SK-N-SH treated with all-trans-retinoic acid at 6 μM for 48 hours (cell line): ENCODE data around the gene ODC1.

Source experiments
- ARNTL ChIP-seq: fragments of 450-650 bp; formaldehyde crosslinking; IDR thresholded peaks from 2 replicates; pipeline ENCODE4 v1.5.0; 2020; ENCODE audit warnings: low read depth, mild to moderate bottlenecking, moderate library complexity, borderline replicate concordance
- CSDC2 ChIP-seq: fragments of 250-450 bp; sonication (Bioruptor Pico); IDR thresholded peaks from 2 replicates; pipeline ENCODE4 v1.5.0; 2020; ENCODE audit warnings: mild to moderate bottlenecking, moderate library complexity
- CSRNP3 ChIP-seq: fragments of 250-450 bp; sonication (Bioruptor Pico); IDR thresholded peaks from 2 replicates; pipeline ENCODE4 v1.5.1; 2021; ENCODE audit warnings: mild to moderate bottlenecking, moderate library complexity
- PATZ1 ChIP-seq: fragments of 250-450 bp; sonication (Bioruptor Pico); IDR thresholded peaks from 2 replicates; pipeline ENCODE4 v1.8.0; 2020; ENCODE audit warnings: mild to moderate bottlenecking, moderate library complexity, borderline replicate concordance
- TSHZ2 ChIP-seq: fragments of 250-450 bp; sonication (Bioruptor Pico); IDR thresholded peaks from 2 replicates; pipeline ENCODE4 v1.5.0; 2020; ENCODE audit warnings: mild to moderate bottlenecking, moderate library complexity
- ZC3H10 ChIP-seq: fragments of 250-450 bp; sonication (Bioruptor Pico); IDR thresholded peaks from 2 replicates; pipeline ENCODE4 v1.5.1; 2021; ENCODE audit warnings: mild to moderate bottlenecking, moderate library complexity
- ZFP30 ChIP-seq: fragments of 450-650 bp; formaldehyde crosslinking; IDR thresholded peaks from 2 replicates; pipeline ENCODE4 v1.5.0; 2022; ENCODE audit warnings: mild to moderate bottlenecking, moderate library complexity

- TF ChIP-seq ARNTL: no peak
- no peak for TF ChIP-seq TSHZ2
- no peak for TF ChIP-seq PATZ1 (CRISPR knock-in tag)
- TF ChIP-seq ZFP30 (CRISPR knock-in tag): no peak
- TF ChIP-seq ZC3H10 (CRISPR knock-in tag): no peak
- TF ChIP-seq CSRNP3 (CRISPR knock-in tag): no peak
- no peak for TF ChIP-seq CSDC2 (CRISPR knock-in tag)
Measured at GRCh38 chr2:10411557-10411956, 36.6 kb downstream of the ODC1 start.
